ENCODE data around the gene YAF2.
"Not testable (repeated sequence)": the region's sequence is repeated elsewhere in the genome, so short reads cannot be mapped to it uniquely, and the experiment has no call there.

YAF2 gene

DNA sequence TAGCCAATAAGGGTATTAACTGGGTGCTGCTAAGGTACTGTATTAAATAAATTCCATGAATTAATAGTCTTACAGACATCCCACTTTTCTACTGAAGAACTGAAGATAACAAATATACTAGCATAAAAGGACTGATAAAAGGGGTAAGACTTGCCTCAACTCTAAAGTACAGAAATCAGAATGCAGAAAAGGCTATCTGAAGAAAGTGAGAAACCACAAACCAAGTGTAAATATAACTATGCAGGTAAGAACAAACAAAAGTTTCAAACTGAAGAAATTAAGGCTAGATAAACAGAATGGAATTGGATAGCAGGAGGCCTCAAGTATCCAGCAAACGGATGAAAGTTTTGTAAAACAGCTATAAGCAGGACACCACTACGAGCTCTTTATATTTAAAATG, 29.5 kb downstream of the YAF2 start:
- no peak overlapping the region for H3K4me3 ChIP-seq (ENCODE audit: low read length)
- no peak for DNase-seq (ENCODE audit: low read depth, low spot score)

- DNase-seq (ENCODE audit: low read depth, low spot score), result no peak
Observed at GRCh38 chr12:42204819-42205218, 33.2 kb downstream of the YAF2 start.

GRCh38 chr12:42204362-42204761, 33.7 kb downstream of the YAF2 start:
- no peak for DNase-seq (ENCODE audit: low read depth, low spot score)
- no peak overlapping the region for H3K4me3 ChIP-seq (ENCODE audit: low read length)

More at GRCh38 chr12:42204819-42205218, 33.2 kb downstream of the YAF2 start:
- H3K4me3 ChIP-seq (ENCODE audit: low read length), result no peak overlapping the region

- no peak overlapping the region for H3K4me3 ChIP-seq (ENCODE audit: low read length)
- no peak for DNase-seq (ENCODE audit: low read depth, low spot score)
Observed at GRCh38 chr12:42201063-42201462, 37.0 kb downstream of the YAF2 start.

GRCh38 chr12:42199007-42199406, 39.0 kb downstream of the YAF2 start:
- DNase-seq (ENCODE audit: low read depth, low spot score), result no peak
- no peak overlapping the region for H3K4me3 ChIP-seq (ENCODE audit: low read length)

GRCh38 chr12:42196723-42197603, 41.1 kb downstream of the YAF2 start:
- no peak overlapping the region for H3K4me3 ChIP-seq (ENCODE audit: low read length)
- no peak for DNase-seq (ENCODE audit: low read depth, low spot score)

- no peak for DNase-seq (ENCODE audit: low read depth, low spot score)
Observed at GRCh38 chr12:42192686-42193085, 45.4 kb downstream of the YAF2 start.

DNA sequence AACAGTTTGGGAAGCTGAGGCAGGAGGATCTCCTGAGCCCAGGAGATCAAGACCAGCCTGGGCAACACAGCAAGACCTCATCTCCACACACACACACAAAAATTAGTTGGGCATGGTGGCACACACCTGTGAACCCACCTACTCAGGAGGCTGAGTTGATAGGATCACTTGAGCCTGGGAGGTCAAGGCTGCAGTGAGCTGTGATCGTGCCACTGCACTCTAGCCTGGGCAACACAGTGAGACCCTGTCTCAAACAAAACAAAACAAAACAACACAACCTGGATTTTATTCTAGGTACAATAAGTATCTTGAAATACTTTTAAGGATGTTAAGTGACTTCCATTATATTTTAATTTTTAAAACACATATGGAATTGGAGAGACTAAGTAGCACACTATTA, 45.8 kb downstream of the YAF2 start:
- H3K4me3 ChIP-seq (ENCODE audit: low read length), result no peak overlapping the region
- DNase-seq (ENCODE audit: low read depth, low spot score), result no peak

More at GRCh38 chr12:42192686-42193085, 45.4 kb downstream of the YAF2 start:
- H3K4me3 ChIP-seq (ENCODE audit: low read length), result no peak overlapping the region

DNA sequence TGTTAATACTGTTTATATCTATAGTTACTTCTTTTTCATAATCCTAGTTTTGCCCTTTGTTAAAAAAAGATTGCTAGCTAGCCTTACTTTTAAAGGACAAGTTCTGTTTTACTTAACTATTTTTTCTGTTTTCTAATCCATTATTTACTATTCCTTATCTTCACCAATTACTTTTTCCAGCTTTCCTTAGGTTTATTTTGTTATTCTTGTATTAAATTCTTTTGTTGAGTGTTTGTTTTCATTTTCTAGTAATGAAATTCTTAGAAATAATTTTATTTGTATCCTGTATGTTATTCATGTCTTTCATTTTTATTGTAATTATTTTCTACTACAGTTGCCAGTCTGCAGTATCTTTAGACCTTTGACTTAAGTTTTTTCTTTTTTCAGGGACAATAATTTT, 47.7 kb downstream of the YAF2 start:
- no peak overlapping the region for H3K4me3 ChIP-seq (ENCODE audit: low read length)
- DNase-seq (ENCODE audit: low read depth, low spot score), result no peak

DNA sequence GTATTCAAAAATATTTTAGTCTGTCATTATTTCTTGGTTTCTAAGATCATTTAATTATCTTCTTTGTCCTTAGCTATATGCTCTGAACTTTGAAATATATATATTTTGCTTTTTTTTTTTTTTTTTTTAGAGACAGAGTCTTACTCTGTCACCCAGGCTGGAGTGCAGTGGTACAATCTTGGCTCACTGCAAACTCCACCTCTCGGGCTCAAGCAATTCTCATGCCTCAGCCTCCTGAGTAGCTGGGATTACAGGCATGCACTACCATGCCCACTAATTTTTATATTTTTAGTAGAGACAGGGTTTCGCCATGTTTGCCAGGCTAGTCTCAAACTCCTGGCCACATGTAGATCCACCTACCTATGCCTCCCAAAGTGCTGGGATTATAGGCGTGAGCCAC, 49.8 kb downstream of the YAF2 start:
- DNase-seq (ENCODE audit: low read depth, low spot score); H3K4me3 ChIP-seq (ENCODE audit: low read length): not testable (repeated sequence)

DNA sequence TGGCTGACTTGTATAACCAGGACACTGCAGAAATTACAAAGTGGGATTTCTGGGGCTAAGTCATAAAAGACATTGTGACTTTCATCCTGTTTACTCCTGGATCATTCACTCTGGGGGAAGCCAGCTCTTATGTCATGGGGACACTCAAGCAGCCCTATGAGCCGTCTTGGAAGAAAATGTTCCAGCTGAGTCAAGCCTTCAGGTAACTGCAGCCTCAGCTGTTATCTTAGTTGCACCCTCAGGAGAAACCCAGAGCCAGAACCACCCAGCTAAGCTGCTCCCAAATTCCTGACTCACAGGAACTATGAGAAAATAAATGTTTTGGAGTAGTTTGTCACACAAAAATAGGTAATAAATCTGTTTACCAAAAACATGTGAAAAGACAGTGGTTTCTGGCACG, 50.2 kb downstream of the YAF2 start:
- H3K4me3 ChIP-seq (ENCODE audit: low read length), result no peak overlapping the region
- no peak for DNase-seq (ENCODE audit: low read depth, low spot score)

GRCh38 chr12:42186793-42187192, 51.3 kb downstream of the YAF2 start:
- no peak overlapping the region for H3K4me3 ChIP-seq (ENCODE audit: low read length)
- no peak for DNase-seq (ENCODE audit: low read depth, low spot score)

GRCh38 chr12:42182394-42182793, 55.7 kb downstream of the YAF2 start:
- no peak for DNase-seq (ENCODE audit: low read depth, low spot score)
- no peak overlapping the region for H3K4me3 ChIP-seq (ENCODE audit: low read length)

GRCh38 chr12:42180990-42181596, 57.0 kb downstream of the YAF2 start:
- H3K4me3 ChIP-seq (ENCODE audit: low read length), result no peak overlapping the region
- DNase-seq (ENCODE audit: low read depth, low spot score), result peak; percentile 25

- H3K4me3 ChIP-seq (ENCODE audit: low read length), result no peak overlapping the region
- DNase-seq (ENCODE audit: low read depth, low spot score), result no peak
Observed at GRCh38 chr12:42178101-42178500, 59.9 kb downstream of the YAF2 start.

DNA sequence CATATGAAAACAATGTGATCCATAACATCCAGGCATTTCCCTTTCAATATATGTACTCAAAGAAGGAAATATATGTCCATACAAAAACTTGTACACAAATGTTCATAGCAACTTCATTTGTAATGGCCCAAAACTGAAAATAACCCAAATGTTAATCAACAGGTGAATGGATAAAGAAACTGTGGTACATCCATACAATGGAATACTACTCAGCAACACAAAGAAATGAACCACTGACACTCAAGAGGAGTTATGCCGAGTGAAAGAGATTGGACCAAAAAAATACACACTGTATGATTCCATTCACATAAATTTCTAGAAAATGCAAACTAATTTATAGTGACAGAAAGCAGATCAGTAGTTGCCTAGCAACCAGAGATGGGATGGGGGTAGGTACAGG, 63.1 kb downstream of the YAF2 start:
- no peak for DNase-seq (ENCODE audit: low read depth, low spot score)
- H3K4me3 ChIP-seq (ENCODE audit: low read length), result no peak overlapping the region

- DNase-seq (ENCODE audit: low read depth, low spot score), result no peak
Observed at GRCh38 chr12:42173961-42174521, 64.0 kb downstream of the YAF2 start.

GRCh38 chr12:42172441-42173210, 65.4 kb downstream of the YAF2 start:
- no peak for DNase-seq (ENCODE audit: low read depth, low spot score)
- H3K4me3 ChIP-seq (ENCODE audit: low read length), result no peak overlapping the region

More at GRCh38 chr12:42173961-42174521, 64.0 kb downstream of the YAF2 start:
- no peak overlapping the region for H3K4me3 ChIP-seq (ENCODE audit: low read length)

DNA sequence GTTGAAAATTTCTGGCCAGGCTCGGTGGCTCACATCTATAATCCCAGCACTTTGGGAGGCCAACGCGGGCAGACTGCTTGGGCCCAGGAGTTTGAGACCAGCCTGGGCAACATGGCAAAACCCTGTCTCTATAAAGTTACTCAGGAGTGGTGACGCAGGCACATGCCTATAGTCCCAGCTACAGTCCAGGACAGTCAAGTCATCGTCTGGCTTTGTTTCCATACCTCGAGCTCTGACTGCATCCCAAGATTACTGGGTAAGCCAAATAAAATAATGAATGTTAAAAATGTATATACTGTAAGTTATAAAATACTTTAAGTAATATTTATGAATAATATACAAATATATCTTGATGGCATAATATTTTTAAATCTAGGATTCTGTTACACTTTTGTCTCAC, 70.3 kb downstream of the YAF2 start:
- no peak for DNase-seq (ENCODE audit: low read depth, low spot score)
- H3K4me3 ChIP-seq (ENCODE audit: low read length), result no peak overlapping the region

DNA sequence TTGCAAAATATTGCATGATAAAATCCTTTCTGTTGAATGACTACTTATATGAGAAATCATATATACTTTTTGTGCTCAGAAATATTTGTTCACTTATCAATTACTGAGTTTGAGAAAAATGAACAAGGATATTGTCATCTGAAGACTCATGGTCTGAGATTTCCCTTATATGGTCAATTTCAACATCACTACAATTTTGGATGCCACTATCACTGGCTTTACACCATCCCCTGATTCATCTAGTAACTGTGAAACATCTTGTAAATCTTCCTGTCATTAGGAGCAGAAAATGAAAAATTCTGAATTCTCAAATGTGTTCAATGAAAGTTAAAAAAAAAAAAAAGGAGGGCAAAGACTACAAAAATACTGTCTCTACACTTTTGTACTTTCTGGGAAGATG, 71.5 kb downstream of the YAF2 start:
- H3K4me3 ChIP-seq (ENCODE audit: low read length), result no peak overlapping the region
- no peak for DNase-seq (ENCODE audit: low read depth, low spot score)
